Activated CD4-positive, alpha-beta T cell treated with anti-CD3 and anti-CD28 coated beads for 1 hour (primary cell): ENCODE measurements around the gene ACTL9.

Source experiments
- DNase-seq: peaks from one replicate; pipeline ENCODE4 v3.0.0-alpha.2; 2020

ACTL9 gene

GRCh38 chr19:8684001-8684902 lies 14.3 kb downstream of the ACTL9 start:
- no peak for DNase-seq

GRCh38 chr19:8682931-8683330 lies 15.7 kb downstream of the ACTL9 start:
- no peak for DNase-seq

- DNase-seq = no peak
Measured at GRCh38 chr19:8682472-8682871, 16.1 kb downstream of the ACTL9 start.

- DNase-seq = no peak
Measured at GRCh38 chr19:8681345-8682029, 17.1 kb downstream of the ACTL9 start.

- DNase-seq = no peak
Measured at GRCh38 chr19:8680676-8681344, 17.8 kb downstream of the ACTL9 start.

- DNase-seq = no peak
Measured at GRCh38 chr19:8678244-8678807, 20.3 kb downstream of the ACTL9 start.

GRCh38 chr19:8675066-8675465 lies 23.5 kb downstream of the ACTL9 start:
- no peak for DNase-seq

- no peak for DNase-seq
Measured at GRCh38 chr19:8673276-8673891, 25.2 kb downstream of the ACTL9 start.

GRCh38 chr19:8666814-8667405 lies 31.7 kb downstream of the ACTL9 start:
- DNase-seq = no peak

GRCh38 chr19:8665468-8666213 lies 33.0 kb downstream of the ACTL9 start:
- no peak for DNase-seq

- no peak for DNase-seq
Measured at GRCh38 chr19:8664671-8665057, 33.9 kb downstream of the ACTL9 start.

- no peak for DNase-seq
Measured at GRCh38 chr19:8663920-8664670, 34.5 kb downstream of the ACTL9 start.

- DNase-seq = no peak
Measured at GRCh38 chr19:8662263-8662662, 36.3 kb downstream of the ACTL9 start.

- no peak for DNase-seq
Measured at GRCh38 chr19:8659905-8660304, 38.7 kb downstream of the ACTL9 start.

GRCh38 chr19:8657869-8658268 lies 40.7 kb downstream of the ACTL9 start:
- DNase-seq = no peak

- peak; percentile 16 for DNase-seq
Measured at GRCh38 chr19:8655340-8655709, 43.3 kb downstream of the ACTL9 start.

GRCh38 chr19:8654591-8655339 lies 43.8 kb downstream of the ACTL9 start:
- DNase-seq = peak; percentile 62

GRCh38 chr19:8648240-8648639 lies 50.4 kb downstream of the ACTL9 start:
- no peak for DNase-seq
